Activated B cell treated with CpG ODN at 0.5 μM for 24 hours (primary cell): ENCODE measurements around the gene RETREG1. TPM values are rescaled to one million over a fixed set of nuclear protein-coding genes. Genes with fewer than 3 reads are reported as not detected.

Experiments
- ATAC-seq: fragments of 200-7000 bp; cut with Tn5 transposase; one replicate; pipeline ENCODE4 v1.10.0; 2021; ENCODE audit warnings: low read depth, mild to moderate bottlenecking, moderate library complexity
- CTCF ChIA-PET: fragments of 350-600 bp; sonication (Branson Sonifier 250); formaldehyde crosslinking; loops from one replicate; lab custom pipeline; 2021; ENCODE audit warnings: antibody characterized with exemption; lab: Charles Lee
- POLR2A ChIA-PET: fragments of 350-600 bp; sonication (Branson Sonifier 250); formaldehyde crosslinking; loops from one replicate; lab custom pipeline; 2021; ENCODE audit warnings: antibody characterized with exemption; lab: Charles Lee
- DNase-seq: peaks from one replicate; pipeline ENCODE4 v3.0.0; 2022
- H3K27ac Mint-ChIP-seq: one replicate; pipeline ENCODE4 v1.8.0; 2020; ENCODE audit warnings: mixed read lengths
- H3K27me3 Mint-ChIP-seq: one replicate; pipeline ENCODE4 v1.8.0; 2021; ENCODE audit warnings: mixed read lengths
- H3K36me3 Mint-ChIP-seq: one replicate; pipeline ENCODE4 v1.8.0; 2021; ENCODE audit warnings: low read depth, mixed read lengths
- H3K4me1 Mint-ChIP-seq: one replicate; pipeline ENCODE4 v1.8.0; 2021; ENCODE audit warnings: mixed read lengths
- H3K4me3 Mint-ChIP-seq: one replicate; pipeline ENCODE4 v1.8.0; 2020; ENCODE audit warnings: mild to moderate bottlenecking, mixed read lengths
- H3K9me3 Mint-ChIP-seq: one replicate; pipeline ENCODE4 v1.8.0; 2020; ENCODE audit warnings: mixed read lengths
- intact Hi-C: fragments of 100-400 bp; cut with micrococcal nuclease; formaldehyde crosslinking; loops from one replicate; pipeline ENCODE4 v1.15.1; 2024
- total RNA-seq: library from RNA; stranded (reverse); gene quantifications from 2 replicates; pipeline ENCODE4 v1.2.3, GENCODE V29; 2022
- TF ChIP-seq, protein P1 (sequence below): fragments of 200-600 bp; IDR thresholded peaks from one replicate; pipeline ENCODE4 v1.8.0; 2022; ENCODE audit warnings: antibody characterized with exemption, mild to moderate bottlenecking

The RETREG1 gene
- total RNA-seq, 1 donor from 2014 or later = 3.5 TPM

DNA sequence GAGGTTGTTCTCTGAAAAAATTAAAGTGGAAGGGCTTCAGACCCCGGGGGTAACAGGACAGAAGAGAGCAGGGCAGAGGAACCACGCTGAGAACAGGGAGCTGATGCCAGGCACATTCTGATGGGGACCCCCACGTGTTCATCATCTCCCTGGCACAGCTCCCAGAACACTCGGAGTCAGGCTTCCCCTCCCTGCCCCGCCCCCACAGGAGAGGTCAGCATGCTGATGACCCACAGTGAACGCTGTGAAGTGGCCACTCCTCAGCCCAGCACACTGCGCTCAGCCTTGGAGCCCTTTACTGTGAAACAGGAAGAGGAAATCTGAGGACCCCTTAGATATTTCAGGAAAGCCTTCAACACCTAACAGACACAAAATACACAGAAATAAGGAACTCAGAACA lies 16.4 kb downstream of the RETREG1 start:
- Mint-ChIP-seq H3K36me3 (peaks cover 3% of the 10 kb centered on the region), H3K9me3 (no peaks in the 10 kb centered on the region), H3K4me3 (no peak overlapping the region), H3K27ac (no peak overlapping the region), H3K4me1 (peaks cover 9% of the 10 kb centered on the region), H3K27me3 (peaks cover 5% of the 10 kb centered on the region)
- intact Hi-C loops = no loop called here
- TF ChIP-seq, protein P1, sequence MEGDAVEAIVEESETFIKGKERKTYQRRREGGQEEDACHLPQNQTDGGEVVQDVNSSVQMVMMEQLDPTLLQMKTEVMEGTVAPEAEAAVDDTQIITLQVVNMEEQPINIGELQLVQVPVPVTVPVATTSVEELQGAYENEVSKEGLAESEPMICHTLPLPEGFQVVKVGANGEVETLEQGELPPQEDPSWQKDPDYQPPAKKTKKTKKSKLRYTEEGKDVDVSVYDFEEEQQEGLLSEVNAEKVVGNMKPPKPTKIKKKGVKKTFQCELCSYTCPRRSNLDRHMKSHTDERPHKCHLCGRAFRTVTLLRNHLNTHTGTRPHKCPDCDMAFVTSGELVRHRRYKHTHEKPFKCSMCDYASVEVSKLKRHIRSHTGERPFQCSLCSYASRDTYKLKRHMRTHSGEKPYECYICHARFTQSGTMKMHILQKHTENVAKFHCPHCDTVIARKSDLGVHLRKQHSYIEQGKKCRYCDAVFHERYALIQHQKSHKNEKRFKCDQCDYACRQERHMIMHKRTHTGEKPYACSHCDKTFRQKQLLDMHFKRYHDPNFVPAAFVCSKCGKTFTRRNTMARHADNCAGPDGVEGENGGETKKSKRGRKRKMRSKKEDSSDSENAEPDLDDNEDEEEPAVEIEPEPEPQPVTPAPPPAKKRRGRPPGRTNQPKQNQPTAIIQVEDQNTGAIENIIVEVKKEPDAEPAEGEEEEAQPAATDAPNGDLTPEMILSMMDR = no peak
- ATAC-seq (no peak), DNase-seq (no peak)
- CTCF ChIA-PET = no interaction called here
- POLR2A ChIA-PET = no interaction called here

DNA sequence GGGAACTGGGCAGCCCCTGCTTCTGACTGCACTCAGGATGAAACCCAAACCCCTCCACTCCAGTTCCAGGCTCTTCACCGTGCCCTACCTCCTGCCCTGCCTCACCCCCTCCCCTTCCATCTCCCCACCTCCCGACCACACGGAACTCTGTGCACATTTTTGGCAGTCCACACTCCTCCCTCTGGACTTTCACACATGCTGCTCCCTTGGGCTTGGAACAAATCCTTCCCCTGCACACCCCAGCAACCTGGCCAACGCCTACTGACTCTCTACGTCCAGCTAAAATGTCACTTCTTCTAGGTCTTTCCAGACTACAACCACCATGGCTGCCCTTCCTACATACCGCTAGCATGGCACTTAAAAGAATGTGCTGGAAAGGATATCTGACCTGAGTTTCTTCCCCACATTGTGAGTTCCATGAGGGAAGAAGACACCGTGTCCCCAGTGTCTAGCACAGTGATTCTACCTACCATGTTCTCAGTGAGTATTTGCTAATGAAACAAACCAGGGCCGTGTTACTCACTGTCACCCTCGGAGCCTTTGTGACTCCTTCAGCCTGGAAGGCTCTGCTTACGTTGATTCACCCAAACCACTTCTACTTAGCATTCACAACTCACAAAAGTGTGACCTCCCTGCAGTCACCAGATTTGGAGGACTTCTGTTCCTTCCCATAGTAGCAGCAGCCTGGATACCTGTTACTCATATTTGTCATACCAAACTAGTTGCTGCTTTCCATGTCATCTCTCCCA lies 18.7 kb downstream of the RETREG1 start:
- H3K27me3 Mint-ChIP-seq = peaks cover 5% of the 10 kb centered on the region
- ATAC-seq = no peak
- peaks cover 6% of the 10 kb centered on the region for H3K4me1 Mint-ChIP-seq
- TF ChIP-seq, protein P1 = no peak
- DNase-seq = no peak
- ChIA-PET POLR2A (no interaction called here), CTCF (no interaction called here)
- no peaks in the 10 kb centered on the region for H3K9me3 Mint-ChIP-seq
- no peak overlapping the region for H3K4me3 Mint-ChIP-seq
- H3K36me3 Mint-ChIP-seq = peaks cover 3% of the 10 kb centered on the region
- H3K27ac Mint-ChIP-seq = no peak overlapping the region
- intact Hi-C loops = no loop called here

DNA sequence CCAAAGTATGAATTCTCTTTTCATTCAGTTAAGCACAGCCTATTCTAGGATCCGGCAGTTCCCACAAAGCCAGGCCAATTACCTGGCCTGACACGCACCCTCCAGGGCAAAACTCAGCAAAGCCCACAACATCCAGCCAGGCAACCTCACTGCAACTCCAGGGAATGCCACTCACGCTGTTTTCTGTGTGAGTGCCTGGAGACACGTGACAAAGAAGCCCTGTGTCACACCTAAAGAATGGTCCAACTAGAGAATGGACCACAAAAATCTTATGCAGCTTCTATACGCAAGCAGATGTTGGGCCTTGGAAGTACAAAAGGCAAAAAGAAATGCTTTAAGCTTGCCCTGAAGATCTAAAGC lies 20.2 kb downstream of the RETREG1 start:
- TF ChIP-seq, protein P1 = no peak
- POLR2A ChIA-PET = no interaction called here

DNA sequence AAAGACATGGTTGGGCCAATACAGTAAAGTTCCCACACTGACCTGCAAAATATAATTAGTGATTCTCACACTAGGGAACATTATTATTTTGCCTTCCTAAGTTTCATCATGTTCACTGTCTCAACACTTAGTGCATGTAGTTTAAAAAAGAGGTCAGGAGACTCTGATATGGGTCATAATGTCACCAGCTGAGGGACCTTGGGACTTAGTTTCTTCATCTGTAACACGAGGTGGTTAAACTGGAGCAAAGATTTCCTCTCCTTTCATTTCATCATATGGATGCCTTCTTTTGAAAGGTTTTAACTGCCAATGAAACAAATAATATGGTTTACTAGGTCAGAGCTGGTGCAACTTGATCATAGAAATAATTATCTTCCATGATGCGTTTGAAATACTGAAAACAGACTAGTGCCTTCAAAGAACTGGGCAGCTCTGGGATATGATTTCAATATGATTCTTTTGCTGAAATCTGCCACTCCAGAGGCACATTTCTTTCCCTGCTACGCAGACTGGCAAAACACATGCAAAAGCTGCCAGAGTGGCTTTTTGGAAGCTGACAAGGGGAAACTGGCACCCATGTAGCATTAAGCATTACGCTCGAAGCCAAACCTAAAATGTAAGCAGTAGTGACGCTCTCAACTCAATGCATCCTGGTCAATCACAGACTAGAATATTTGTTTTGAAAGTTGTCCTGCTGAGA lies 20.8 kb downstream of the RETREG1 start:
- intact Hi-C loops = no loop called here
- H3K9me3 Mint-ChIP-seq = no peaks in the 10 kb centered on the region
- CTCF ChIA-PET = no interaction called here
- H3K4me1 Mint-ChIP-seq = peaks cover 6% of the 10 kb centered on the region
- no peak overlapping the region for H3K27ac Mint-ChIP-seq
- H3K4me3 Mint-ChIP-seq = no peak overlapping the region
- DNase-seq (no peak), ATAC-seq (no peak)
- POLR2A ChIA-PET = no interaction called here
- TF ChIP-seq, protein P1 = no peak
- peaks cover 5% of the 10 kb centered on the region for H3K27me3 Mint-ChIP-seq
- peaks cover 3% of the 10 kb centered on the region for H3K36me3 Mint-ChIP-seq

More for the DNA sequence above, 20.2 kb downstream of the RETREG1 start:
- Mint-ChIP-seq H3K36me3 (peaks cover 3% of the 10 kb centered on the region), H3K4me3 (no peak overlapping the region), H3K27ac (no peak overlapping the region), H3K27me3 (peaks cover 5% of the 10 kb centered on the region), H3K9me3 (no peaks in the 10 kb centered on the region), H3K4me1 (peaks cover 6% of the 10 kb centered on the region)
- no peak for DNase-seq
- ATAC-seq = no peak
- CTCF ChIA-PET = no interaction called here
- intact Hi-C loops = no loop called here

DNA sequence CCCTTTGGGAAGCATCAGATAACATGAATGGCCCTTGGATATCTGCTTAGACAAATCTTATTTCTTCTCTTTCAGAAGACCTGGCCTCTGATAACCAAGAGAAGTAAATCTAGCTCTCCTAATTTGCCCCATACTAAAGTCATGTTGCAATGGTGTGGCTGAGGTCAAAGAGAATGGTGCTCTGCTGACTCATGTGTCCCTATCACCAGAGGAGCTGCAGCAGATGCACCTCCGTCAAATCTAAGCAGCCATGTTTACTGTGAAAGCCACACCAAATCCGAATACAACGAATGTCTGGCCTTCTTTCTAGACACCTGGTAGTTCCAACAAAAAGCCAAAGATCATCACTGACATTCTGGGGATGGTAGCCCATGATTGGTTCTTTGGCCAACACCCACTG lies 23.2 kb downstream of the RETREG1 start:
- no peaks in the 10 kb centered on the region for H3K9me3 Mint-ChIP-seq
- H3K27me3 Mint-ChIP-seq = peaks cover 5% of the 10 kb centered on the region
- TF ChIP-seq, protein P1 = no peak
- intact Hi-C loops = no loop called here
- H3K4me1 Mint-ChIP-seq = no peaks in the 10 kb centered on the region
- CTCF ChIA-PET = no interaction called here
- POLR2A ChIA-PET = no interaction called here
- no peak for ATAC-seq
- no peak overlapping the region for H3K27ac Mint-ChIP-seq
- no peak for DNase-seq
- H3K4me3 Mint-ChIP-seq = no peak overlapping the region
- peaks cover 9% of the 10 kb centered on the region for H3K36me3 Mint-ChIP-seq
